Measurements from ENCODE around the gene LIF. TPM values are rescaled to one million over a fixed set of nuclear protein-coding genes. Genes with fewer than 3 reads are reported as not detected.
A peak's percentile ranks its signal among the peaks of the same experiment; 100 is the strongest.

Gene LIF
- polyA plus RNA-seq, 2 of the 4 experiments (the other 2 are of a cell fraction), result 40.7 to 54.5 TPM

DNA sequence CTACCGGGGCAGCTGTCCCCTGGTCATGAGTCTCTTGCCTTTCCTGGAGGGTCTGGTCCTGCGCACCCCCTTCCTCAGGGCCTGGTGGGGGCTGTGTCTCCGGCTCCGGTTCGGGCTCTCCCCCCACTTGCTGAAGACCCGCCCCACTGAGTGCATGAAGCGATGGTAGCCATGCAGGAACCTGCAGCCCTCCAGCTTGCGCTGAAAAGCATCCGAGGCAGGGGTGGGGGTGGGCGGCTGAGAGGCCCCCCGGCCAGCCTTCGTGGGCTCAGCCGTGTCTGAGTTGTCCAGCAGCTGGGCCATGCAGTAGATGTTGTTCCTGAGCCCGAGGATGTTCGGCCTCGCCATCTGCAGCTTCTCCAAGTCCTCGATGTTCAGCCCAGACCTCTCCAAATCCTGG lies 17.3 kb upstream of the LIF start:
- DNase-seq (ENCODE audit: low read depth in 1 of 2, low spot score in 1 of 2) (no peak), FAIRE-seq (no peak), ATAC-seq (no peak)
- no CpG with 5 or more reads among the region's 17 CpGs for WGBS (ENCODE audit: missing lambda C conversion rate)
- Histone ChIP-seq H3K4me3 (no peak overlapping the region), H3K9me3 (no peaks in the 10 kb centered on the region), H3K27ac (peak overlapping the region; percentile 99 to 100; a peak in 4 of 6 replicates), H3K4me1 (peaks cover 47% of the 10 kb centered on the region), H3K4me2 (no peak overlapping the region)
- CTCF ChIA-PET, result interaction anchor here (1.0 to 4.8 kb wide), 19 partner anchors 8 to 156 kb away, joined by 3 to 34 read pairs (median 5); partner anchors contain the start of genes CASTOR1, CCDC157, RNF215 and SF3A1
- POLR2A ChIA-PET, result interaction anchor here (1.3 kb wide), 1 partner anchor 124 kb away, joined by 3 read pairs; no protein-coding TSS in a partner anchor
- no peak for TF ChIP-seq EHF (CRISPR knock-in tag; IDR thresholded peaks at IDR 0.05)

DNA sequence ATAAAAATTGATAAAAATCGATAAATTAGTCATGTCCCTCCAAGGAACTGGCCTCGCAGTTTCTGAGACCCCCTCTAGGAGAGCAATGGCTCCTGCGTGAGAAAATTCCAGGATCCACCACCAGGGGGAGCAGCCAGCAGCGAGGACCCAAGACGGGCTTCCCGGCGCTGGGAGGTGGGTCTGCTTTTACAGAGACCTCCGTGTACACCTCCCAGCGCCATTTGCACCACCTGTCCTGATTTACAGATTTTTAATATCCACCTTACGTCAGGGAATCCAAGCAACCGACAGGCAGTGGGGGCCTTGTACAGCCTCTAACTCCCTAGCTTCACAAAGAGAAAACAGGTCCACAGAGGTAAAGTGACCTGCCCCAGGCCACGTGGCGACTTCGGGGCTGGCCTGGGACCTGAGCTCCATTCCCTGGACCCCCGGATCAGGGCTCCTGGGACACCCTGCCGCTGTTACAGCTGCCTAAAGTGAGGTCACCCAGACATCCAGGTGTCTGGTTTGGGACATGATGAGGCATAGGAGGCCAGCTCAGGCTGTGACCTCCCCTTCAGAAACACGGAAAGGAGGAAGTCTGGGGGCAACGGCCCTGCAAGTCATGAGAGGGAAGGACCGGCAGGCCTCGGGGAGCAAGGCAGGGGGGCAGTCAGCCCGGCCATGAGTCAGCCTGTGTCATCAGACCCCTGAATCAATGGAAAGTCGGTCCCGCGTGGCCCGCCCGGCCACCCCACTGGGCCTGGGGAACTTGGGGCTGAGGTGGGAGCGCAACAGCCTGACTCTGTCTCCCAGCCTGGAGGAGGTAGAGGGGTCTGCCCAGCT lies 16.6 kb upstream of the LIF start:
- CTCF ChIA-PET, result interaction anchor here (0.5 to 4.8 kb wide), 26 partner anchors 9 to 687 kb away, joined by 3 to 34 read pairs (median 4); partner anchors contain the start of genes CASTOR1, CCDC157, RNF215 and SEC14L2
- peak overlapping the region; percentile 99 to 100 for H3K27ac ChIP-seq
- POLR2A ChIA-PET, result no interaction called here
- TF ChIP-seq POLR2A (IDR thresholded peaks at IDR 0.05; ENCODE audit: low read length), result no peak
- no peak for TF ChIP-seq NR3C1 (IDR thresholded peaks at IDR 0.05)
- no peak for TF ChIP-seq RARB (CRISPR knock-in tag; IDR thresholded peaks at IDR 0.05)
- TF ChIP-seq NFE2L2 (conservative IDR thresholded peaks at IDR 0.05; ENCODE audit: low read length), result no peak
- TF ChIP-seq HDAC2 (IDR thresholded peaks at IDR 0.05), result no peak
- TF ChIP-seq EHF (CRISPR knock-in tag; IDR thresholded peaks at IDR 0.05), result 0 out of 2 replicates have a peak, but pooled peaks have one; percentile 28
- no peak for TF ChIP-seq PHF8 (IDR thresholded peaks at IDR 0.05; ENCODE audit: borderline replicate concordance, low read depth)
- TF ChIP-seq, protein P1, sequence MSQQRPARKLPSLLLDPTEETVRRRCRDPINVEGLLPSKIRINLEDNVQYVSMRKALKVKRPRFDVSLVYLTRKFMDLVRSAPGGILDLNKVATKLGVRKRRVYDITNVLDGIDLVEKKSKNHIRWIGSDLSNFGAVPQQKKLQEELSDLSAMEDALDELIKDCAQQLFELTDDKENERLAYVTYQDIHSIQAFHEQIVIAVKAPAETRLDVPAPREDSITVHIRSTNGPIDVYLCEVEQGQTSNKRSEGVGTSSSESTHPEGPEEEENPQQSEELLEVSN (IDR thresholded peaks at IDR 0.05; ENCODE audit: borderline replicate concordance, low read depth), result peak; percentile 26; the same call in 1 of the 2 replicates
- TF ChIP-seq, protein P2, sequence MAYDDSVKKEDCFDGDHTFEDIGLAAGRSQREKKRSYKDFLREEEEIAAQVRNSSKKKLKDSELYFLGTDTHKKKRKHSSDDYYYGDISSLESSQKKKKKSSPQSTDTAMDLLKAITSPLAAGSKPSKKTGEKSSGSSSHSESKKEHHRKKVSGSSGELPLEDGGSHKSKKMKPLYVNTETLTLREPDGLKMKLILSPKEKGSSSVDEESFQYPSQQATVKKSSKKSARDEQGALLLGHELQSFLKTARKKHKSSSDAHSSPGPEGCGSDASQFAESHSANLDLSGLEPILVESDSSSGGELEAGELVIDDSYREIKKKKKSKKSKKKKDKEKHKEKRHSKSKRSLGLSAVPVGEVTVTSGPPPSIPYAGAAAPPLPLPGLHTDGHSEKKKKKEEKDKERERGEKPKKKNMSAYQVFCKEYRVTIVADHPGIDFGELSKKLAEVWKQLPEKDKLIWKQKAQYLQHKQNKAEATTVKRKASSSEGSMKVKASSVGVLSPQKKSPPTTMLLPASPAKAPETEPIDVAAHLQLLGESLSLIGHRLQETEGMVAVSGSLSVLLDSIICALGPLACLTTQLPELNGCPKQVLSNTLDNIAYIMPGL (CRISPR knock-in tag; IDR thresholded peaks at IDR 0.05; ENCODE audit: borderline replicate concordance), result no peak
- TF ChIP-seq NPAS2 (CRISPR knock-in tag; IDR thresholded peaks at IDR 0.05; ENCODE audit: borderline replicate concordance), result no peak
- no peak for TF ChIP-seq EHMT2 (IDR thresholded peaks at IDR 0.05; ENCODE audit: low read depth)
- TF ChIP-seq, protein P3, sequence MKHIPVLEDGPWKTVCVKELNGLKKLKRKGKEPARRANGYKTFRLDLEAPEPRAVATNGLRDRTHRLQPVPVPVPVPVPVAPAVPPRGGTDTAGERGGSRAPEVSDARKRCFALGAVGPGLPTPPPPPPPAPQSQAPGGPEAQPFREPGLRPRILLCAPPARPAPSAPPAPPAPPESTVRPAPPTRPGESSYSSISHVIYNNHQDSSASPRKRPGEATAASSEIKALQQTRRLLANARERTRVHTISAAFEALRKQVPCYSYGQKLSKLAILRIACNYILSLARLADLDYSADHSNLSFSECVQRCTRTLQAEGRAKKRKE (CRISPR knock-in tag; IDR thresholded peaks at IDR 0.05; ENCODE audit: low read depth), result no peak
- TF ChIP-seq, protein P4, sequence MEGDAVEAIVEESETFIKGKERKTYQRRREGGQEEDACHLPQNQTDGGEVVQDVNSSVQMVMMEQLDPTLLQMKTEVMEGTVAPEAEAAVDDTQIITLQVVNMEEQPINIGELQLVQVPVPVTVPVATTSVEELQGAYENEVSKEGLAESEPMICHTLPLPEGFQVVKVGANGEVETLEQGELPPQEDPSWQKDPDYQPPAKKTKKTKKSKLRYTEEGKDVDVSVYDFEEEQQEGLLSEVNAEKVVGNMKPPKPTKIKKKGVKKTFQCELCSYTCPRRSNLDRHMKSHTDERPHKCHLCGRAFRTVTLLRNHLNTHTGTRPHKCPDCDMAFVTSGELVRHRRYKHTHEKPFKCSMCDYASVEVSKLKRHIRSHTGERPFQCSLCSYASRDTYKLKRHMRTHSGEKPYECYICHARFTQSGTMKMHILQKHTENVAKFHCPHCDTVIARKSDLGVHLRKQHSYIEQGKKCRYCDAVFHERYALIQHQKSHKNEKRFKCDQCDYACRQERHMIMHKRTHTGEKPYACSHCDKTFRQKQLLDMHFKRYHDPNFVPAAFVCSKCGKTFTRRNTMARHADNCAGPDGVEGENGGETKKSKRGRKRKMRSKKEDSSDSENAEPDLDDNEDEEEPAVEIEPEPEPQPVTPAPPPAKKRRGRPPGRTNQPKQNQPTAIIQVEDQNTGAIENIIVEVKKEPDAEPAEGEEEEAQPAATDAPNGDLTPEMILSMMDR (IDR thresholded peaks at IDR 0.05), result peak; percentile 75
- TF ChIP-seq, protein P5, sequence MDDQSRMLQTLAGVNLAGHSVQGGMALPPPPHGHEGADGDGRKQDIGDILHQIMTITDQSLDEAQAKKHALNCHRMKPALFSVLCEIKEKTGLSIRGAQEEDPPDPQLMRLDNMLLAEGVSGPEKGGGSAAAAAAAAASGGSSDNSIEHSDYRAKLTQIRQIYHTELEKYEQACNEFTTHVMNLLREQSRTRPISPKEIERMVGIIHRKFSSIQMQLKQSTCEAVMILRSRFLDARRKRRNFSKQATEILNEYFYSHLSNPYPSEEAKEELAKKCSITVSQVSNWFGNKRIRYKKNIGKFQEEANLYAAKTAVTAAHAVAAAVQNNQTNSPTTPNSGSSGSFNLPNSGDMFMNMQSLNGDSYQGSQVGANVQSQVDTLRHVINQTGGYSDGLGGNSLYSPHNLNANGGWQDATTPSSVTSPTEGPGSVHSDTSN (IDR thresholded peaks at IDR 0.05), result no peak
- TF ChIP-seq, protein P6, sequence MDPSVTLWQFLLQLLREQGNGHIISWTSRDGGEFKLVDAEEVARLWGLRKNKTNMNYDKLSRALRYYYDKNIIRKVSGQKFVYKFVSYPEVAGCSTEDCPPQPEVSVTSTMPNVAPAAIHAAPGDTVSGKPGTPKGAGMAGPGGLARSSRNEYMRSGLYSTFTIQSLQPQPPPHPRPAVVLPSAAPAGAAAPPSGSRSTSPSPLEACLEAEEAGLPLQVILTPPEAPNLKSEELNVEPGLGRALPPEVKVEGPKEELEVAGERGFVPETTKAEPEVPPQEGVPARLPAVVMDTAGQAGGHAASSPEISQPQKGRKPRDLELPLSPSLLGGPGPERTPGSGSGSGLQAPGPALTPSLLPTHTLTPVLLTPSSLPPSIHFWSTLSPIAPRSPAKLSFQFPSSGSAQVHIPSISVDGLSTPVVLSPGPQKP (IDR thresholded peaks at IDR 0.05; ENCODE audit: low read depth, low read length), result no peak
- no peak for TF ChIP-seq TP53 (CRISPR knock-in tag; IDR thresholded peaks at IDR 0.05)
- TF ChIP-seq CBX2 (IDR thresholded peaks at IDR 0.05; ENCODE audit: borderline replicate concordance, low read depth), result no peak
- no peak for TF ChIP-seq JUN (IDR thresholded peaks at IDR 0.05)
- no peak for TF ChIP-seq HOXA7 (CRISPR knock-in tag; IDR thresholded peaks at IDR 0.05)
- no peak for TF ChIP-seq ZSCAN20 (CRISPR knock-in tag; IDR thresholded peaks at IDR 0.05)
- TF ChIP-seq SREBF2 (IDR thresholded peaks at IDR 0.05), result no peak
- TF ChIP-seq CHD4 (IDR thresholded peaks at IDR 0.05; ENCODE audit: borderline replicate concordance), result no peak
- no peak for TF ChIP-seq FOSL2 (IDR thresholded peaks at IDR 0.05)
- no peak; the same call in 1 of the 2 replicates for TF ChIP-seq FOSL2 (CRISPR knock-in tag; IDR thresholded peaks at IDR 0.05)
- no peak for TF ChIP-seq RCOR1 (IDR thresholded peaks at IDR 0.05; ENCODE audit: low read depth, low read length)
- TF ChIP-seq RNF2 (IDR thresholded peaks at IDR 0.05; ENCODE audit: borderline replicate concordance, low read depth), result no peak
- no peak for TF ChIP-seq JUNB (IDR thresholded peaks at IDR 0.05)
- no peak for TF ChIP-seq ZNF302 (CRISPR knock-in tag; IDR thresholded peaks at IDR 0.05)
- no peak for TF ChIP-seq ZFP36 (IDR thresholded peaks at IDR 0.05; ENCODE audit: borderline replicate concordance, partially characterized antibody)
- TF ChIP-seq SMC3 (IDR thresholded peaks at IDR 0.05), result peak; percentile 65

More for the DNA sequence above, 16.6 kb upstream of the LIF start:
- H3K4me3 ChIP-seq, result no peak overlapping the region
- H3K4me1 ChIP-seq, result peaks cover 55% of the 10 kb centered on the region
- peak overlapping the region; percentile 74 for H3K4me2 ChIP-seq
- FAIRE-seq (no peak), ATAC-seq (peak; percentile 6 to 59; a peak in 3 of 6 replicates), DNase-seq (ENCODE audit: low read depth in 1 of 2, low spot score in 1 of 2) (peak in 1 of 2 experiments; percentile 67)
- no peaks in the 10 kb centered on the region for H3K9me3 ChIP-seq
- 20% methylated on average over 14 of the region's 27 CpGs for WGBS (ENCODE audit: missing lambda C conversion rate)

Data from A549 (cell line).